Bronchial smooth muscle cell (primary cell): Measurements from ENCODE around the gene PTPN21. TPM values are rescaled to one million over a fixed set of nuclear protein-coding genes. Genes with fewer than 3 reads are reported as not detected.

Experiments
- total RNA-seq: library from RNA; depleted of rRNA; stranded (reverse); fragments of >200 nt; gene quantifications from 2 replicates; pipeline ENCODE4 v1.2.1, GENCODE V29; 2014

The PTPN21 gene
- total RNA-seq: 6.9 and 8.2 TPM in 2 replicates

GRCh38 chr14:88554457-88555286 lies at the start of gene PTPN21:
Gene PTPN21 (minus strand): TSS chr14:88555007. CDS start chr14:88550417, 4,590 bp downstream.

GRCh38 chr14:88562831-88563686 lies 8.3 kb upstream of the PTPN21 start, which contains the start of gene ZC3H14:
Gene ZC3H14 (plus strand): TSS chr14:88563037. CDS start chr14:88563134, 97 bp downstream.

Other genes with a start within 250 kb of the PTPN21 start
- gene KCNK10, start 231.7 kb downstream of the PTPN21 start, total RNA-seq: not detected in 2 replicates
- gene SPATA7, start 169.3 kb downstream of the PTPN21 start, total RNA-seq: 11.8 and 13.8 TPM in 2 replicates
- 36.9 and 48.9 TPM in 2 replicates for gene ZC3H14, start 8.0 kb upstream of the PTPN21 start, total RNA-seq
- gene EML5, start 237.9 kb upstream of the PTPN21 start, total RNA-seq: 0.09 and 0.32 TPM in 2 replicates